ENCODE results near the gene PPP2R5C. TPM values are rescaled to one million over a fixed set of nuclear protein-coding genes. Genes with fewer than 3 reads are reported as not detected.

Gene PPP2R5C
- total and polyA plus RNA-seq, 2 of the 8 experiments (the other 6 are each of a cell fraction or from before 2014, with no cell fraction given) = 49.6 to 95.9 TPM

- peaks cover 0 to 8% (median 5%) of the 10 kb centered on the region in 4 experiments; a peak in 6 of 7 replicates for H3K27me3 ChIP-seq (replicated peaks in 1 of 4; ENCODE audit: control insufficient read depth in 3 of 4, extremely low read depth in 1 of 4, insufficient read depth in 3 of 4, low read length in 3 of 4)
- H3K23me2 ChIP-seq (ENCODE audit: low read depth, low read length) = no peaks in the 10 kb centered on the region
- no peak overlapping the region for H2BK120ac ChIP-seq (replicated peaks; ENCODE audit: low read depth, low read length)
- no peak overlapping the region for H2BK5ac ChIP-seq (ENCODE audit: low read depth, low read length)
- no peak overlapping the region for H3K56ac ChIP-seq (replicated peaks; ENCODE audit: insufficient read length, low read depth, low read length)
- no peaks in the 10 kb centered on the region for H3K36me3 ChIP-seq (ENCODE audit: control insufficient read depth in 2 of 4, insufficient read depth in 4 of 4, low read length in 3 of 4)
- no peak overlapping the region for H2AFZ ChIP-seq (ENCODE audit: low read length)
- DNase-seq (ENCODE audit: low read depth in 1 of 2, low spot score in 2 of 2) (no peak), FAIRE-seq (no peak)
- H3K4me3 ChIP-seq (ENCODE audit: extremely low read depth in 1 of 4, insufficient read depth in 2 of 4, low read depth in 3 of 4, low read length in 4 of 4) = no peak overlapping the region
- no peak overlapping the region for H3K23ac ChIP-seq (ENCODE audit: insufficient read length)
- peaks cover 0 to 2% of the 10 kb centered on the region in 2 experiments for H4K20me1 ChIP-seq (replicated peaks in 1 of 2; ENCODE audit: control insufficient read depth in 1 of 2, insufficient read depth in 2 of 2, low read length in 2 of 2)
- H2BK15ac ChIP-seq (ENCODE audit: low read length) = no peak overlapping the region
- H2BK12ac ChIP-seq (ENCODE audit: low read depth, low read length) = no peak overlapping the region
- H3K9ac ChIP-seq (replicated peaks in 1 of 4; ENCODE audit: extremely low read depth in 1 of 4, low read depth in 3 of 4, low read length in 3 of 4) = no peak overlapping the region
- H3K4me2 ChIP-seq (ENCODE audit: insufficient read depth in 1 of 2, low read depth in 2 of 2, low read length in 2 of 2) = no peak overlapping the region
- no peaks in the 10 kb centered on the region for H3K9me3 ChIP-seq (ENCODE audit: insufficient read depth in 2 of 2, low read depth in 1 of 2, low read length in 1 of 2)
- CTCF ChIA-PET (ENCODE audit: partially characterized antibody) = interaction anchor here (2.2 kb wide), 1 partner anchor 67 kb away, joined by 6 read pairs; no protein-coding TSS in a partner anchor
- H3K4ac ChIP-seq (replicated peaks; ENCODE audit: insufficient read length, low read depth, low read length) = no peak overlapping the region
- H4K5ac ChIP-seq (ENCODE audit: insufficient read length, low read depth, low read length) = no peak overlapping the region
- no peak overlapping the region for H2AK5ac ChIP-seq (ENCODE audit: low read depth, low read length)
- H4K91ac ChIP-seq (replicated peaks; ENCODE audit: insufficient read length, low read length) = no peak overlapping the region
- H3K79me2 ChIP-seq (ENCODE audit: control insufficient read depth in 1 of 2, insufficient read depth in 2 of 2, low read length in 2 of 2) = no peaks in the 10 kb centered on the region
- peaks cover 0 to 3% (median 0%) of the 10 kb centered on the region in 4 experiments; a peak in 2 of 7 replicates for H3K4me1 ChIP-seq (replicated peaks in 1 of 4; ENCODE audit: control insufficient read depth in 3 of 4, insufficient read depth in 4 of 4, low read length in 3 of 4)
- no peak overlapping the region for H3K14ac ChIP-seq (ENCODE audit: insufficient read length)
- H3K79me1 ChIP-seq (ENCODE audit: low read depth, low read length) = no peaks in the 10 kb centered on the region
- H3K18ac ChIP-seq (ENCODE audit: extremely low read depth, low read length) = no peak overlapping the region
- no peak overlapping the region for H2BK20ac ChIP-seq (ENCODE audit: low read length)
- WGBS, 2 experiments (ENCODE audit: extremely low coverage in 1 of 2, insufficient coverage in 1 of 2, insufficient read length in 1 of 2, insufficient replicate concordance in 2 of 2, low coverage in 1 of 2, low lambda C conversion rate in 2 of 2, missing lambda C conversion rate in 1 of 2) = 84% methylated on average over 7 of the region's 7 CpGs; no CpG with 5 or more reads in 1 of the 2 experiments
- no peak overlapping the region for H3K27ac ChIP-seq (ENCODE audit: low read depth, low read length)
- POLR2A ChIA-PET (ENCODE audit: partially characterized antibody) = no interaction called here
- H4K8ac ChIP-seq (ENCODE audit: extremely low read depth, insufficient read depth, low read length) = no peak overlapping the region
- TF ChIP-seq KDM5A (IDR thresholded peaks at IDR 0.05; ENCODE audit: low read length) = no peak
- TF ChIP-seq BRCA1 (IDR thresholded peaks at IDR 0.05; ENCODE audit: low read depth, low read length) = no peak
- no peak for TF ChIP-seq RBBP5 (IDR thresholded peaks at IDR 0.05; ENCODE audit: borderline replicate concordance, low read depth, low read length)
These were observed 12.7 kb downstream of the PPP2R5C start for GRCh38 chr14:101774006-101774795.
